ENCODE results near the gene DYNC1LI1.
A peak's percentile ranks its signal among the peaks of the same experiment; 100 is the strongest.
"Not testable (repeated sequence)": the region's sequence is repeated elsewhere in the genome, so short reads cannot be mapped to it uniquely, and the experiment has no call there.

Gene DYNC1LI1

DNA sequence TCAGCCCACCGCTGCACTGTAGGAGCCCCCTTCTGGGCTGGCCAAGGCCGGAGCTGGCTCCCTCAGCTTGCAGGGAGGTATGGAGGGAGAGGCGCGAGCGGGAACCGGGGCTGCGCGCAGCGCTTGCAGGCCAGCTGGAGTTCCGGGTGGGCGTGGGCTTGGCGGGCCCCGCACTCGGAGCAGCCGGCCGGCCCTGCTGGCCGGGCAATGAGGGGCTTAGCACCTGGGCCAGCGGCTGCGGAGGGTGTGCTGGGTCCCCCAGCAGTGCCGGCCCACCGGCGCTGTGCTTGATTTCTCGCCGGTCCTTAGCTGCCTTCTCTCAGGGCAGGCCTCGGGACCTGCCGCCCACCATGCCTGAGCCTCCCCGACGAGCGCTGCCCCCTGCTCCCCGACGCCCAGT lies 8.0 kb upstream of the DYNC1LI1 start:
- DNase-seq, result not testable (repeated sequence)

DNA sequence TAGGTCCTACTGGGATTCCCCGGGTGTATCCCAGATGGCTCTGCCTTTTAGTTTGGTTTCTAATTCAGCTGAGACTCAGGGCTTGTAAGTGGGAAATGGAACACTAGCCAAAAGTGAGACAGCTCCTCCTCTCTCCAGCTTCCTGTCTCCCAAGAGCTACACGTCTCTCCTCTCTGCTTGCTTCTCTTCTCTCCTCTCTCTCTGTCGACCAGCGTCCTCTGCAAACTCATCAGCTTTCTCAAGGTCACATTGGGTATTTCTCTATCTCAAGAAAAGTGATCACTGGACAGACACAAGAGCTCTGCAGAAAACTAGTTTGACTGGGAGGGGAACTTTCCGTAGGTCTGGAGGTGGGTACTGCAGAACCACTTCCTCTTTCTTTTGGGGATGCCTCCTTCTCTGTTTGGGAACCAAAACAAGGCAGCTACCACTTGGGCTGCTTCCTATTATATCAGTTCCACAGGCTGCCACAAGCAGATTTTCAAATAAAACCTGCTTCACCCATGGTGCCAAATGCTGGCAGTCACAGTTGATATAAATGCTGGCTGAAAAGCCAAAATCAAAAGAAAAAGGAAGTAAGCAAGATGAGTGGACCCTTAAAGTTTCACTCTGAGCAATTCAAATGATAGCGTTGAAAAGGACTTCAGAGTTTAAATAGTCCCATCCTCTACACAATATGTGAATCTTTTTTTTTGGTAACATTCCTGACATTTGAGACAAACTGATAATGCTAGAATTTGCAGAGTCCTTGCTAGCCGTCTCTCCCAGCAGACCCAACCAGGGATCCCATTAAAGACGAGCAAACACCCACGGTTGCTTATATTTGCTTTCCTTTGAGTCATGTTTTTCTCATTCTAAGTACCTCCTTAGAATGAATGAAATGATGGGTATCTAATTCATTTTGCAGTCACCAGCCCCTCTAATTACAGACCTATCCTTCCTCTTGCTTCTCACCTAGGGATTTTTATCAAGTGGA lies 7.2 kb upstream of the DYNC1LI1 start:
- DNase-seq, result peak; percentile 68 to 77 (median 68)

DNA sequence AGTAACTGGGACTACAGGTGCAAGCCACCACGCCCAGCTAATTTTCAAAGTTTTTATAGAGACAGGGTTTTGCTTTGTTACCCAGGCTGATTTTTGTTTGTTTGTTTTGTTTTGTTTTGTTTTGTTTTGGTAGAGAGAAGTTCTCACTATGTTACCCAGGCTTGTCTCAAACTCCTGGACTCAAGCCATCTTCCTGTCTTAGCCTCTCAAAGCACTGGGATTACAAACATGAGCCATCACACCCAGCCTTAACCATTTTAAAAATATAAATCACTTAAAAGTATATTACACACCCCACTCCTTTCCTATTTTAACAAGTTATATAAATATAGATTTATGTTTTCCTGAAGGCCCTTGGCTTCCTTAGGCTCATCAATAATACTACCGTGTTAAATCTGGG lies 6.5 kb upstream of the DYNC1LI1 start:
- no peak for DNase-seq

DNA sequence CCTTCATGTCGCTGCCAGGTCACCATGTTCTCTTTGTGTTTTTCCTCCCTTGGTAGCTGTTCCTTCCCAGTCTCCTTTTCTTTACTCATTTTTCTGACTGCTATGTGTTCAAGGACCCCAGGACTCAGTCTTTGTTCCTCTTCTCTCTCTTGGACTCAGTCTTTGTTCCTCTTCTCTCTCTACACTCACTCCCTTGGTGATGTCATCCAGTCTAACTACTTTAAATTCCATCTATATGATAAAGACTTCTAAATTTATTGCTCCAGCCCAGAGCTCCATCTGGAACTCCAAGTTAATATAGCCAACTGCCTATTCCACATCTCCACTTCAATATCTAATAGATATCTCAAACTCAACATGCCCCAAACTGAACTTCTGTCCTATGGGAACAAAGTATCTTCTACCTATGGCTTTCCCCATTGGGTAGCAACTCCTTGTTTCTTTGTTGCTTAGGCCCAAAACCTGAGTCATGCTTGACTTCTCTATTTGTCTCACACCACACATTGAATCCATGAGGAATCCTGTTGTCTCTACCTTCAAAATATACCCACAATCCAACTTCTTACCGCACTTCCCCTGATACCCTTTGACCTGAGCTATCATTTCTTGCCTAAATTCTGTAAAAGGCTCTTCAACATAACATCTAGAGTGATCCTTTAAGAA lies 4.9 kb upstream of the DYNC1LI1 start:
- DNase-seq, result peak; percentile 63 to 82 (median 82)

DNA sequence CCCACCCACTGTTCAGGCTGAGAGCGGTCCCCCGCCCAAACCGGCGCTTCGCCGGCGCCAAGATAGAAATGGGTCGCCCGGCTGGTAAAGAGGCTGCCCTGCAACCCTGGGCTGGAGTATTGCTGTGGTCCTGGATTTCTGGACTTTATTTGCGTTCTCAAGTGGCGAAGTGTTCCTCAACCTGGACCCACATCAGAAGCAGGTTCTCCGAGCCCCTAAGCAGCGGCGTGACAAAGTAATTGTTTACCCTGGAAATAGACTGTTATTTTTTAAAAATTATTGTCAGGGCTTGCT lies 481 bp upstream of the DYNC1LI1 start:
- no peak for DNase-seq

DNA sequence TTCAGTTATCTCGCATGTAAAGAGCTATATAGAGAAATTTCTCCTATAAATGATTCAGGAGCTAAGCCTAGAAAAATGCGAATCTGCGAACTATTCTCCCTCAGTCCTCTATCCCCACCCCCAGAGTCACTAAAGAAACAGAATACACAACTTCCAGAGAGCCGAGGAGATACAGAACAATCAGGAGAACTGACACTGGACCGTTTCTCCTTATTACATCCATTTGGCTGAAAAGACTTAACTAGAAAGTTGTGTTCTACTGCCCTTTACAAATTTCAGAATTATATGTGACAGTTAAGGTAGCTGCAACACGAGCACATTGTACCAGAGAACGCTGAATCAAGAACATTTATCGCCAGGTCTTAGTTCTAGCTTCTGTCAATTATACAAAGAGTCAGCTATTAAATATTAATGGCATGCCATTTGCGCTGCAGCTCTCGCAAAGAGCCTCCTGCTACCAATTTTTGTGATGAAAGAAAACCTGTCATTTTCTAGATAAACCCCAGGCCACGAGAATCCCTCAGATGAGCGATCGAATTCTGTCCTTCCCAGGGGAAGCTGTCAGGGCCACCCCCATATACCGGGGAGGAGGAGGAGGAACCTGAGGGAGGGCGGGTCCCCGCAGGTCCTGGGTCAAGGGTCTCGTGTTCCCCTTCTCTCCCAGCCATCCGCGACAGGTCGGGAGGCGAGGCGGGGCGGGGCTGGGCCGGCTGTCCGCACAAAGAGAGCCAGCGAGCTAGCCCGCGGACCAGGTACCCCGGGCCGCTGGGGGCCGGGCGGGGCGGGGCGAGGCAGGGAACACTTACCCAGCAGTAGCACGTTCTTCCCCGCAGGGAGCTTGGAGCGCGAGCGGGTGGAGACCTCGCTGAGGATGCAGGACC lies 878 bp downstream of the DYNC1LI1 start:
- peak; percentile 61 to 78 (median 61) for DNase-seq

DNA sequence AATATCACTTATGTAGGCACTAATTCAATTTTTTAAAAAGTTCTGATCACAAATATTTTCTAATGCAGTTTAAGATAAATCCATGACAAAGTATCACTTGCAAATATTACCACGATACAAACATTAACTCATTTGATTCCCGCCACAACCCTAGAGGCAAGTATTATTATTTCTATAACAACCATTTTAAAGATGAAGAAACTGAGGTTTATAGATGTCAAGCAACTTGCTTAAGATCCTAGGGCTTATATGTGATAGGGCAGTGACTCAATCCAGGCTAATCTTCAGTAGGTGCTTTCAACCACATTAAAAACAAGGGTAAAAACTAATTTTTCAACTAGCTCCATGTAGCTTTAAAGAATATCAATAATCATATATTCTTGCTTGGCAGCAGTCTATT lies 1.7 kb downstream of the DYNC1LI1 start:
- DNase-seq, result no peak

DNA sequence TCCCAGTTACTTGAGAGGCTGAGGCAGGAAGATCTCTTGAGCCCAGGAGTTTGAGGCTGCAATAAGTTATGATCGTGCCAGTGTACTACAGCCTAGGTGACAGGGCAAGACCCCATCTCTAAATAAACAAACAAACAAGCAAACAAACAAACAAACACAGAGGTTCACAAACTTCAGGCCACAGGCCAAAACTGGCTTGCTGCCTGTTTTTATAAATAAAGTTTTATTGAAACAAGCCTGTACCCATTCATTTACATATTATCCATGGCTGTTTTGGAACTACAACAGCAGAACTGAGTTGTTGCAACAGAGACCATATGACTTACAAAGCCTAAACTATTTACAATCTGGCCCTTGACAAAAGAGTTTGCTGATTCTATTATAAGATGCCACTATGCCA lies 6.5 kb downstream of the DYNC1LI1 start:
- no peak for DNase-seq

DNA sequence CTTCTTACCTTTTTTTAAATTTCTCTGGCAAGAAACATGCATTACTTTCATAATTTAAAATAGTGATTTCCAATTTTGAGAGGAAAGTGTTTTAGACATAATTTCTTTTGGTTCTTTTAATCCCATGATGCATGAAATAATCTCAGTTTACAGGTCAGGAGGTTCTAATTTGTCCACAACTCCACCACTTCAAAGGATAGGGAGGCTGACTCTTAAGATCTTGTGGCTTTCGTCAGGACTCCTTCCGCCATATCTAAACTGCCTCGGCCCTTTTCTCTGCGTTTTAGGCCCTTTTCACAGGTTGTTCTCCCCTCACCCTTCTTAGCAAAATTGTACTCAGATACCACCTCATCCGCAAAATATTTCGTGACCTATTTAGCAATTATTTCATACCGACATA lies 8.0 kb downstream of the DYNC1LI1 start:
- DNase-seq, result no peak

DNA sequence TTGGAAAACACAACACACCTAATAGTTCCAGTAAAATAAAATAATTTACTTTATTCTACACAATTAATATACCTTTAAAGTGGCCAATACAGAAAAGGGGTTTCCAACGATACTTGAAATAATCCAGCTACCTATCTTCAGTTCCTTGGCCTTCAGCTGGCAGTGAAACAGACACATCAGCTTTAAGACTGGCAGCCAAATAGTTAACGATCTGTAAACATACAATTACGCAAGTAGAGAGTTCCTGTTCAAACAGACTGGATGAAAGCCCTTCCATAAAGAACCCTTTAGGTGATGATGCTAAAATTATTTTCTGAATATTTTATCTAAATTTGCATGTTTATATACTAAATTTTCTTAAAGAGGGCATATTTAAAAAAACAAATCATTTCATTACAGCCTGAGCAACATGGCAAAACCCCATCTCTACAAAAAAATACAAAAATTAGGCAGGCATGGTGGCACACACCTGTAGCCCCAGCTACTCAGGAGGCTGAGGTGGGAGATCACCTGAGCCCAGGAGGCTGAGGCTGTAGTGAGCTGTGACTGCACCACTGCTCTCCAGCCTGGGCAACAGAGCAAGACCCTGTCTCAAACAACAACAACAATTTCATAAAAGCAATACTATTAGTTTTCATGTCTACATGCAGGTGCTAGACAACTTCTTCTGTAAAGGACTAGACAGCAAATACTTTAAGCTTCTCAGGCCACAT lies 12.9 kb downstream of the DYNC1LI1 start:
- DNase-seq, result no peak

DNA sequence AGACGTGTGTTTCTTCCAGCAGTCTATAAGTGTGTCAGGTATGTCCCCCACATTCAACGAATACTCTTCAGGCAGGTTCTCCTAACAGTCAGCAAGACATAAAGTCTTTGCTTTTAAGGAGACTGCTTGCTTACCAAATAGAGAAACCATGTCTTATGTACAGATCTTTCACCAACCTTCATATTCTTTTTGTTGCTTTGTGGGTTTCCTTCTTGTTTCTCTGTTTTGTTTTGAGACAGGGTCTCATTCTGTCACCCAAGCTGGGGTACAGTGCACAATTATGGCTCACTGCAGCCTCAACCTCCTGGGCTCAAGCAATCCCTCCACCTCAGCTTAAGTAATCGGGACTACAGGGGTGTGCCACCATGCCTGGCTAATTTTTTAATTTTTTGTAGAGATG lies 14.3 kb downstream of the DYNC1LI1 start:
- no peak for DNase-seq

DNA sequence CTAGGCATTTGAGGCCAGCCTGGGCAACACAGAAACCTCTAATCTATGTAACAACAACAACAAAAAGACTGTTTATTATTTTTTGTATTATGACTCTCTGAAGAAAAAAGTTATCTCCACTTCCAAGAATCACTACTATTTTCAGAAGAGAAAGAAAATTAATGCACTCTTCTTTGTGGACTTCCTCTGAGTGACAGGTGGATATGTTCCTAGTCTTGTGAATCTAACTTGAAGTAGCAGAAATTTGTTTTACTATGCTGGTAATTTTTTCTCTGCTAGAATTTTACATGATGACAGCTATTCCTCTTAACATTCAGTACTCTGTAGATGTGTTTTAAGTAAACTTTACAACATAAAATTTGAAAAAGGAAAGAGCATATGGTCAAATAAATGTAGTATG lies 16.7 kb downstream of the DYNC1LI1 start:
- DNase-seq, result no peak

DNA sequence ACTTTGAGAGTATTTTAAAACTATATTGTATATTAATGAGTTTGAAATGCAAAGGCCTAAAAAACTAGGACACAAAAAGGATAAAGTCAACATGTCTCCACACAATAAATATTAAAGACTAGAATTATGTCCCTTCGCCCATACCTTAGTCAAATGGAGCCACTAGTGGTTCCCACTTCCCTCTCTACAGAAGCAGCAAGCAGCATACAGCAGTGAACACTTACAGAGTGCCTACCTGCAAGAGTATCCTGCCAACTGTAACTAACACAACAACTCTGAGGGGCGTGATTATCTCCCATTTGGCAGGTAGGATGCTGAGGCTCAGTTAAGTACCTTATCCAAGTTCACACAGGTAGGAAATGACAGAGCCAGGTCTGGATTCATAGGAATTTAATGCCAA lies 17.2 kb downstream of the DYNC1LI1 start:
- DNase-seq, result no peak

DNA sequence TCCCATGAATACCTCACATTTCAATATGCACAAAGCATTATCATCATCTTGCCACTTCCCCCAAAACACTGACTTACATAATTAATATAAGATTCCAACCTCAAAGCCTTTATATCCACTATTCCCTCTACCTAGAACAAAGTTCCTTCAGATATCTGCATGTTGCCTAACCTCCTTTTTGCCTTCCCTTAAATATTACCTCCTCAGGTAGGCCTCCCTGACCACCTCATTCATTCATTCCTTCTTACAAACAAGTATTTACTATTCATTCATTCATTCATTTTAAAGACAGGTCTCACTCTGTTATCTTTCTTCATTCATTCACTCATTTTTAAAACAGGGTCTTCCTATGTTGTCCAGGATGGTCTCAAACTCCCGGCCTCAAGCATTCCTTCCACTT lies 18.6 kb downstream of the DYNC1LI1 start:
- no peak for DNase-seq

DNA sequence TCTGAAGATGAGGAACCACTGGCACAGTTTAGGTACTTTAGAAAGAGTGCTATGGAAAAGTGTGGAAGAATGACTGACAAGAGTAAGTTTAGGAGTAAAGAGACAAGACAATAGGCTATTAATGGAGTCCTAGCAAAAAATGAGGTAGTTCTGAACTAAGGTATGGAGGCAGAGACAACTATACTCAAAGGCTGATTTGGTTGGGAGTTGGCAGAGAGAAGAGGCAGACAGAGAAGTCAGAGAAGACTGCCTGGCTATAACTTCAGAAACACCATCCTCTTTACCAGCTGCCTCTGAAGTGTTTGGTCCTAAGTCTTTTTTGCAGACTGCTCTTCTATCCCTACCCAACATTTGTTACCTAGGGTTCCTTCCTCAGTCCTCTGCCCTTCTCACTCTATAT lies 19.2 kb downstream of the DYNC1LI1 start:
- no peak for DNase-seq

DNA sequence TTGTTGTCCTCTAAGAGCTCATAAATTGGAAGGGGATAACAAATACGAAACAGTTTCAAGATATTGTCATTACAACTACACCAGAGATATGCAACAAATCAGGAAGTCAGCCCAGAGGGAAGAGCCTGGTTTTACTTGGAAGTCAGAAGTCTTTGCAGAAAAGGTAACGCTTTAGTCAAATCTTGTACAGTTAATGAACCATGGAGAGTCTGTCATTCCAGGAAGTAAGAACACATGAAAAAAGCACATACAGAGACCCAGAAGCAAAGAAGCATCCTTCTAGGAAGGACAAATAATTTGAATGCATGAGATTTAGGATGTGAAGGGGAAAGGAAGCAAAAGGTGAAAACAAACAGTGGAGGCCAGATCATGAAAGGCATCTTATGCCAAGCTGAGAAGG lies 19.6 kb downstream of the DYNC1LI1 start:
- DNase-seq, result no peak

DNA sequence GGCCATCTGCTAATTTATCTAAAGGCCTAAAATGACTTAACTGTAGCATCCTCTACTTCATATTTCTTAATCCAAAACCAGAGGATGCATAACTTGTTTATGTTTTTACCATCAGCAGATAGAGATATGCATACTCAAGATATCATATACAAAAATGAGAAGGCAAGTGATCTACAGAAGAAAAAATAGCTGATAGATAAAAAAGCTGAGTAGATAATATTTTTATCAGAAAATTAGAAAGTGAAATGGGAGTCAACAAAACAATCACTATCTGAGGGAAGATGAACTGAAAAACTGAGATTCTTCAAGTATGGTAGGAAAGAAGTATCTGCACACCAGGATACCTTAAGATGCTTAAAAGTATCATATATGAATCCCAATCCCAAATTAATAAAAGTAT lies 25.4 kb downstream of the DYNC1LI1 start:
- DNase-seq, result no peak

DNA sequence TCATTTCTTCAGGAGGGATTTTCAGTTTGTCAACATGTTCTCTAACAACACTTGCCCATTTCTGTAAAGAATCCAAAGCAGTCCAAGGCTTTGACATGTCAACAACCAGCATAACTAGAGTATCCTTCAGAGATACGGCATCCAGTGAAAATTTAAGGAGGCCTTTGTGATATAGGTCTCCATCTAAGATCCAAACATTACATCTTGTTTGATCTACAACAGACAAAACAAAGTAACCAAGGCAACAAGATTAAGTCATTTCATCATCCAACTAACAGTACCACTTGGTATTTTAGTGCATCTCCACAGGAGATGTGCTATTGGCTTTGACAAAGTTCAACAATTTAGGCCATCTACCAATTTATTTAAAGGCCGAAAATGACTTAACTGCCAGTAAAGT lies 25.8 kb downstream of the DYNC1LI1 start:
- DNase-seq, result no peak

DNA sequence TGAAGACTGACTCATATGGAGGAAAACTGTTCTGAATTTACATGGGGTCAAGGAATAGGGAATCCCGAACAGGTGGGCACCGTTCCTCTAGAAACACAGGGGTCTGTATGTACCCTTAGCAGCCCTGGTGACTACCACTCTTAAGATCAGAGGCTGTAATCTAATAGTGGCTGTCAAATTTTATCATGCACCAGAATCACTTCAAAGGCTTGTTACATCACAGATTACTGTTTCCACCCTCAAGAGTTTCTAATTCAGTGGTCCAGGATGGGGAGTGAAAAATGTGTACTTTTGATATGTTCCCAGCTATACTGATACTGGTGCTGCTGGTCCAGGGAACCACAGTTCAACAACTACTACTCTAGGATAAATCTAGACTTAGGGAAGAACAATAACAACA lies 27.9 kb downstream of the DYNC1LI1 start:
- DNase-seq, result no peak

DNA sequence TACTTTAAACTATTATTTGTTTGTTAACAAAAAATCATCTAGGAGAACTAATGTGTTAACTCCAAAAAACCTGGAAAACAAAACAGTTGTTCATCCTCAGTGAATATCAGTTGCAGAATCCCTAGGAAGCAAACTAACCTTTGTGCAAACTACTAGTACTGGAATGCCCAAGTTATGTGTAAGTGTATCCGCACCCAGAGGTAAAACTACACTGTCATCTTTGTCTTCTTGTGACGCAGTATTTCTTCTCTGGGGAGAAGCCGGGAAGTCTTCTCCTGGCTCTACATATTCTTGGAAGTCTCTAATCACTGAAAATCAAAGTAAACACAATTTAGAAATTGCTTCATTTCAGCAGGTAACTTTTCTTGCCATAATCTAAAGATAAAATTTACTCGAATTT lies 29.8 kb downstream of the DYNC1LI1 start:
- DNase-seq, result no peak

DNA sequence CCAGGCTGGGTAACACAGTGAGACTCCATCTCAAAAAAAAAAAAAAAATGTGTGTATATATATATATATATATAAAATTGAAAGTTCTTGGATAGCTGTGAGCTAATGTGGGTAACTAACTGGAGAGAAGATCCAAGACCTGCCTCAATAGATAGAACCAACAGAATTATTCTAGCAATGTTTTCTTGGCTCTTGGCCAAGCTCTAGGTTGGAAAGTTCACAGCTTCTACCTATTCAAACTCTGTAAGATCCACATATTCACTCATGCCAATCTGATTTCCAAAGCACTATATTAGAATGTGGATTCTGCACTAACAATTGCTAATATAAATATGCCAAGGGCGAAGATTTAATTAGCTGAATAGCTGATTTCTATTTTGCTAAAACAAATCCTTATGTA lies 38.2 kb downstream of the DYNC1LI1 start:
- no peak for DNase-seq

DNA sequence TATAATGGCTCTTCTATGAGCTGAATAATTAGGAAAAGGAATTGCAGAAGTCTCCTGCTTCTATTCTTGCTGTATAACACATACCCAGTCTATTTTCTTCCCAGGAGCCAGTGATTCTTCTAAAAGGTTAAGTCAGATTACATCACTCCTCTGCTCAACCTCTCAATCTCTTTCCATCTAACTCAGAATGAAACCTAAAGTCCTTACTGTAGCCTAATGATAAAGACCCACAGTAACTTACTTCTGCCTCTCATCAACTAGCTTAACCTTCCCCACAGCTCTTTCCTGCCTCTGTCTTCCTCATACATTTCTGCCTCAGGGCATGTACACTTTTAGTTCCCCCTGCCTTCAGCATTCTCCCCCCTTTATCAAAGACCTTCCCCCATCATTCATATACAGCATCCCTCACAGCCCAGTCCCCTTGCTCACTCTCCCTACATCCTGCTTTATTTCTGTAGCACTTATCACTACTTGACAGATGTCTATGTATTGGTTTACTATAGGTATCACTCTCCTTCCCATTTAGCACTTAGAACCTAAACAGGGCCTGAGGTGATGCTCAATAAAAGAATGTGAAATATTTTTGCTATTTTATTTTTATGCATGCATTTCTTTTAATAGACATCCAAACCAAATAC lies 39.5 kb downstream of the DYNC1LI1 start:
- DNase-seq, result no peak

Data from suppressor macrophage treated with lipopolysaccharide for 1 hour (primary cell).